PC-3 (cell line): ENCODE measurements around the gene GAB2. TPM values are rescaled to one million over a fixed set of nuclear protein-coding genes. Genes with fewer than 3 reads are reported as not detected.

Experiments
- ATAC-seq: fragments of 200-7000 bp; cut with Tn5 transposase; 2 replicates; pipeline ENCODE4 v1.9.1; 2020; ENCODE audit warnings: mild to moderate bottlenecking, moderate library complexity
- BruUV-seq: library from RNA; stranded (reverse); fragments of 400-500 nt; replicated peaks from 2 replicates; lab custom pipeline; 2021; lab: Mats Ljungman, UMichigan
- CTCF ChIA-PET: fragments of 300-600 bp; sonication (Branson Sonifier 250); formaldehyde crosslinking; loops from one replicate; lab custom pipeline; 2022; ENCODE audit warnings: antibody characterized with exemption; lab: Charles Lee
- POLR2A ChIA-PET: fragments of 300-600 bp; sonication (Branson Sonifier 250); formaldehyde crosslinking; loops from one replicate; lab custom pipeline; 2022; ENCODE audit warnings: antibody characterized with exemption; ENCODE audit not compliant: unreplicated experiment; lab: Charles Lee
- DNase-seq: peaks from one replicate; pipeline ENCODE4 v3.0.0-alpha.2; 2015
- H2AFZ ChIP-seq: fragments of 300-600 bp; sonication (generic); 2 replicates; pipeline ENCODE4 v1.6.0; 2016; ENCODE audit warnings: antibody characterized with exemption, low read length
- H3F3A ChIP-seq: fragments of 300-600 bp; sonication (generic); one replicate; pipeline ENCODE4 v1.6.0; 2017; ENCODE audit warnings: antibody characterized with exemption, low read length, control low read depth, mild to moderate bottlenecking; ENCODE audit not compliant: unreplicated experiment
- H3K27ac ChIP-seq: fragments of 300-600 bp; sonication (generic); 2 replicates; pipeline ENCODE4 v1.5.1; 2016; ENCODE audit warnings: mild to moderate bottlenecking, low read length
- H3K27me3 ChIP-seq: fragments of 300-600 bp; sonication (generic); 2 replicates; pipeline ENCODE4 v1.6.1; 2016; ENCODE audit warnings: low read length, mixed read lengths
- H3K36me3 ChIP-seq: fragments of 300-600 bp; sonication (generic); 2 replicates; pipeline ENCODE4 v1.6.1; 2016; ENCODE audit warnings: low read depth, mixed run types, low read length, mixed read lengths
- H3K4me1 ChIP-seq: fragments of 300-600 bp; sonication (generic); 2 replicates; pipeline ENCODE4 v1.5.1; 2016; ENCODE audit warnings: low read length; ENCODE audit not compliant: insufficient read depth
- H3K4me2 ChIP-seq: fragments of 300-600 bp; sonication (generic); 2 replicates; pipeline ENCODE4 v1.6.0; 2016; ENCODE audit warnings: low read length
- H3K4me3 ChIP-seq: fragments of 300-600 bp; sonication (generic); 2 replicates; pipeline ENCODE4 v1.5.1; 2016; ENCODE audit warnings: mild to moderate bottlenecking, low read length, mixed read lengths
- H3K79me2 ChIP-seq: fragments of 300-600 bp; sonication (generic); 2 replicates; pipeline ENCODE4 v1.6.1; 2017; ENCODE audit warnings: low read length, mixed read lengths
- H3K9ac ChIP-seq: fragments of 300-600 bp; sonication (generic); 2 replicates; pipeline ENCODE4 v1.6.0; 2016; ENCODE audit warnings: mild to moderate bottlenecking, low read length
- H3K9me2 ChIP-seq: fragments of 300-600 bp; sonication (generic); replicated peaks from 2 replicates; pipeline ENCODE4 v1.6.1; 2016; ENCODE audit warnings: mixed run types, low read length, mixed read lengths
- H3K9me3 ChIP-seq: fragments of 300-600 bp; sonication (generic); 2 replicates; pipeline ENCODE4 v1.6.1; 2016; ENCODE audit warnings: low read length, mixed read lengths
- H4K20me1 ChIP-seq: fragments of 300-600 bp; sonication (generic); 2 replicates; pipeline ENCODE4 v1.6.1; 2016; ENCODE audit warnings: low read length, mixed read lengths
- CTCF ChIP-seq: fragments of 300-600 bp; sonication (generic); conservative IDR thresholded peaks from 2 replicates; pipeline ENCODE4 v1.5.1; 2017; ENCODE audit warnings: antibody characterized with exemption, low read depth, mild to moderate bottlenecking, low read length
- EZH2 ChIP-seq: fragments of 300-600 bp; sonication (generic); IDR thresholded peaks from one replicate; pipeline ENCODE4 v1.6.1; 2017; ENCODE audit warnings: antibody characterized with exemption, mild to moderate bottlenecking, low read length; ENCODE audit not compliant: unreplicated experiment
- EZH2phosphoT487 ChIP-seq: fragments of 300-600 bp; sonication (generic); IDR thresholded peaks from 2 replicates; pipeline ENCODE4 v1.6.1; 2018; ENCODE audit warnings: mild to moderate bottlenecking, antibody characterized with exemption, low read length, borderline replicate concordance
- intact Hi-C: fragments of 100-400 bp; cut with micrococcal nuclease; formaldehyde crosslinking; loops from 2 replicates; pipeline ENCODE4 v1.9.0; 2023
- total RNA-seq: library from RNA; depleted of rRNA; stranded (reverse); fragments of >200 nt; gene quantifications from 2 replicates; pipeline ENCODE4 v1.2.3, GENCODE V29; 2014

Gene GAB2
- total RNA-seq, 1 experiment from 2014 or later: 7.1 TPM

GRCh38 chr11:78345450-78345849 is 72.2 kb downstream of the GAB2 start:
- Histone ChIP-seq H3K4me3 (no peak overlapping the region), H3K36me3 (no peaks in the 10 kb centered on the region), H3K4me2 (no peak overlapping the region), H3K27me3 (no peaks in the 10 kb centered on the region), H3K4me1 (peaks cover 32% of the 10 kb centered on the region), H3K9me3 (no peaks in the 10 kb centered on the region), H3K9ac (no peak overlapping the region), H3K9me2 (no peaks in the 10 kb centered on the region), H3K27ac (peak overlapping the region; percentile 24), H3F3A (no peaks in the 10 kb centered on the region), H3K79me2 (no peaks in the 10 kb centered on the region; the same call in 1 of the 2 replicates), H4K20me1 (no peaks in the 10 kb centered on the region), H2AFZ (no peak overlapping the region)
- intact Hi-C loops: loop anchor here (2.0 to 10.0 kb wide), 3 partner anchors 71 to 217 kb away; partner anchors contain the start of gene GAB2
- TF ChIP-seq EZH2phosphoT487 (no peak), CTCF (no peak), EZH2 (no peak)
- no peak for ATAC-seq
- BruUV-seq: no TSS peak
- no peak for DNase-seq
- ChIA-PET POLR2A (no interaction called here), CTCF (interaction anchor here (0.7 to 1.4 kb wide), 2 partner anchors 117 to 151 kb away, joined by 3 to 4 read pairs; no protein-coding TSS in a partner anchor)

GRCh38 chr11:78344676-78345075 is 72.9 kb downstream of the GAB2 start:
- peak; percentile 50 for ATAC-seq
- no TSS peak for BruUV-seq
- ChIA-PET CTCF (interaction anchor here (0.7 to 1.4 kb wide), 2 partner anchors 116 to 150 kb away, joined by 3 to 4 read pairs; no protein-coding TSS in a partner anchor), POLR2A (interaction anchor here (0.5 kb wide), 1 partner anchor 41 kb away, joined by 3 read pairs; no protein-coding TSS in a partner anchor)
- Histone ChIP-seq H2AFZ (no peak overlapping the region), H3K9ac (no peak overlapping the region), H3K9me2 (no peaks in the 10 kb centered on the region), H3K79me2 (no peaks in the 10 kb centered on the region; the same call in 1 of the 2 replicates), H3K9me3 (no peaks in the 10 kb centered on the region), H3K27ac (peak overlapping the region; percentile 24), H3K27me3 (no peaks in the 10 kb centered on the region), H3F3A (no peaks in the 10 kb centered on the region), H3K4me2 (no peak overlapping the region), H4K20me1 (no peaks in the 10 kb centered on the region), H3K4me1 (peaks cover 32% of the 10 kb centered on the region), H3K4me3 (no peak overlapping the region), H3K36me3 (no peaks in the 10 kb centered on the region)
- DNase-seq: peak; percentile 55
- TF ChIP-seq EZH2phosphoT487 (no peak), CTCF (no peak), EZH2 (no peak)
- intact Hi-C loops: loop anchor here (1.0 to 10.0 kb wide), 4 partner anchors 21 to 218 kb away; partner anchors contain the start of gene GAB2

- DNase-seq: peak; percentile 22
- intact Hi-C loops: loop anchor here (1.0 to 10.0 kb wide), 3 partner anchors 21 to 109 kb away; partner anchors contain the start of gene GAB2
- peaks cover 32% of the 10 kb centered on the region for H3K4me1 ChIP-seq
- peak overlapping the region; percentile 24 for H3K27ac ChIP-seq
- H3K4me3 ChIP-seq: no peak overlapping the region
- H3F3A ChIP-seq: no peaks in the 10 kb centered on the region
- no peak overlapping the region for H3K4me2 ChIP-seq
- POLR2A ChIA-PET: interaction anchor here (0.5 kb wide), 1 partner anchor 41 kb away, joined by 3 read pairs; no protein-coding TSS in a partner anchor
- H3K9me2 ChIP-seq: no peaks in the 10 kb centered on the region
- TF ChIP-seq EZH2 (no peak), CTCF (no peak), EZH2phosphoT487 (no peak)
- no TSS peak for BruUV-seq
- no peaks in the 10 kb centered on the region for H4K20me1 ChIP-seq
- CTCF ChIA-PET: interaction anchor here (1.4 kb wide), 1 partner anchor 116 kb away, joined by 4 read pairs; no protein-coding TSS in a partner anchor
- no peaks in the 10 kb centered on the region for H3K36me3 ChIP-seq
- H2AFZ ChIP-seq: no peak overlapping the region
- no peaks in the 10 kb centered on the region for H3K27me3 ChIP-seq
- no peaks in the 10 kb centered on the region for H3K9me3 ChIP-seq
- H3K79me2 ChIP-seq: no peaks in the 10 kb centered on the region; the same call in 1 of the 2 replicates
- no peak overlapping the region for H3K9ac ChIP-seq
- ATAC-seq: no peak
These were observed 73.5 kb downstream of the GAB2 start for GRCh38 chr11:78344094-78344493.
